Activated B cell treated with CpG ODN at 0.5 μM for 24 hours (primary cell): ENCODE results near the gene NUP205. TPM values are rescaled to one million over a fixed set of nuclear protein-coding genes. Genes with fewer than 3 reads are reported as not detected.

Source experiments
- ATAC-seq: fragments of 200-7000 bp; cut with Tn5 transposase; one replicate; pipeline ENCODE4 v1.10.0; 2021; ENCODE audit warnings: low read depth, mild to moderate bottlenecking, moderate library complexity
- CTCF ChIA-PET: fragments of 350-600 bp; sonication (Branson Sonifier 250); formaldehyde crosslinking; loops from one replicate; lab custom pipeline; 2021; ENCODE audit warnings: antibody characterized with exemption; lab: Charles Lee
- POLR2A ChIA-PET: fragments of 350-600 bp; sonication (Branson Sonifier 250); formaldehyde crosslinking; loops from one replicate; lab custom pipeline; 2021; ENCODE audit warnings: antibody characterized with exemption; lab: Charles Lee
- DNase-seq: peaks from one replicate; pipeline ENCODE4 v3.0.0; 2022
- H3K27ac Mint-ChIP-seq: one replicate; pipeline ENCODE4 v1.8.0; 2020; ENCODE audit warnings: mixed read lengths
- H3K27me3 Mint-ChIP-seq: one replicate; pipeline ENCODE4 v1.8.0; 2021; ENCODE audit warnings: mixed read lengths
- H3K36me3 Mint-ChIP-seq: one replicate; pipeline ENCODE4 v1.8.0; 2021; ENCODE audit warnings: low read depth, mixed read lengths
- H3K4me1 Mint-ChIP-seq: one replicate; pipeline ENCODE4 v1.8.0; 2021; ENCODE audit warnings: mixed read lengths
- H3K4me3 Mint-ChIP-seq: one replicate; pipeline ENCODE4 v1.8.0; 2020; ENCODE audit warnings: mild to moderate bottlenecking, mixed read lengths
- H3K9me3 Mint-ChIP-seq: one replicate; pipeline ENCODE4 v1.8.0; 2020; ENCODE audit warnings: mixed read lengths
- intact Hi-C: fragments of 100-400 bp; cut with micrococcal nuclease; formaldehyde crosslinking; loops from one replicate; pipeline ENCODE4 v1.15.1; 2024
- total RNA-seq: library from RNA; stranded (reverse); gene quantifications from 2 replicates; pipeline ENCODE4 v1.2.3, GENCODE V29; 2022
- TF ChIP-seq, protein P1 (sequence below): fragments of 200-600 bp; IDR thresholded peaks from one replicate; pipeline ENCODE4 v1.8.0; 2022; ENCODE audit warnings: antibody characterized with exemption, mild to moderate bottlenecking

Gene NUP205
- total RNA-seq, 1 donor from 2014 or later, result 84.1 TPM

GRCh38 chr7:135558337-135558767 lies 635 bp downstream of the NUP205 start:
- H3K4me1 Mint-ChIP-seq, result peaks cover 16% of the 10 kb centered on the region

GRCh38 chr7:135558881-135559280 lies 1.2 kb downstream of the NUP205 start:
- TF ChIP-seq, protein P1, sequence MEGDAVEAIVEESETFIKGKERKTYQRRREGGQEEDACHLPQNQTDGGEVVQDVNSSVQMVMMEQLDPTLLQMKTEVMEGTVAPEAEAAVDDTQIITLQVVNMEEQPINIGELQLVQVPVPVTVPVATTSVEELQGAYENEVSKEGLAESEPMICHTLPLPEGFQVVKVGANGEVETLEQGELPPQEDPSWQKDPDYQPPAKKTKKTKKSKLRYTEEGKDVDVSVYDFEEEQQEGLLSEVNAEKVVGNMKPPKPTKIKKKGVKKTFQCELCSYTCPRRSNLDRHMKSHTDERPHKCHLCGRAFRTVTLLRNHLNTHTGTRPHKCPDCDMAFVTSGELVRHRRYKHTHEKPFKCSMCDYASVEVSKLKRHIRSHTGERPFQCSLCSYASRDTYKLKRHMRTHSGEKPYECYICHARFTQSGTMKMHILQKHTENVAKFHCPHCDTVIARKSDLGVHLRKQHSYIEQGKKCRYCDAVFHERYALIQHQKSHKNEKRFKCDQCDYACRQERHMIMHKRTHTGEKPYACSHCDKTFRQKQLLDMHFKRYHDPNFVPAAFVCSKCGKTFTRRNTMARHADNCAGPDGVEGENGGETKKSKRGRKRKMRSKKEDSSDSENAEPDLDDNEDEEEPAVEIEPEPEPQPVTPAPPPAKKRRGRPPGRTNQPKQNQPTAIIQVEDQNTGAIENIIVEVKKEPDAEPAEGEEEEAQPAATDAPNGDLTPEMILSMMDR, result no peak
- intact Hi-C loops, result loop anchor here (1.0 to 5.0 kb wide), 12 partner anchors 16 to 1432 kb away; partner anchors contain the start of genes AGBL3, AKR1B1, BPGM and CYREN
- POLR2A ChIA-PET, result interaction anchor here (1.2 kb wide), 1 partner anchor 49 kb away, joined by 4 read pairs; the partner anchor contains the start of gene CNOT4
- H3K4me1 Mint-ChIP-seq, result peaks cover 16% of the 10 kb centered on the region
- CTCF ChIA-PET, result interaction anchor here (0.6 to 2.0 kb wide), 3 partner anchors 278 to 284 kb away, joined by 3 to 7 read pairs (median 3); no protein-coding TSS in a partner anchor
- H3K4me3 Mint-ChIP-seq, result no peak overlapping the region
- ATAC-seq, result no peak
- H3K27me3 Mint-ChIP-seq, result no peaks in the 10 kb centered on the region
- H3K27ac Mint-ChIP-seq, result no peak overlapping the region
- DNase-seq, result no peak
- peaks cover 11% of the 10 kb centered on the region for H3K36me3 Mint-ChIP-seq
- H3K9me3 Mint-ChIP-seq, result no peaks in the 10 kb centered on the region

More at GRCh38 chr7:135558337-135558767, 635 bp downstream of the NUP205 start:
- Mint-ChIP-seq H3K27me3 (no peaks in the 10 kb centered on the region), H3K36me3 (peaks cover 9% of the 10 kb centered on the region), H3K9me3 (no peaks in the 10 kb centered on the region), H3K4me3 (no peak overlapping the region), H3K27ac (no peak overlapping the region)
- peak; percentile 56 for ATAC-seq
- ChIA-PET CTCF (interaction anchor here (1.5 to 2.0 kb wide), 2 partner anchors 277 to 284 kb away, joined by 3 to 7 read pairs; no protein-coding TSS in a partner anchor), POLR2A (interaction anchor here (0.5 to 1.2 kb wide), 2 partner anchors 49 to 398 kb away, joined by 4 read pairs; partner anchors contain the start of gene CNOT4)
- TF ChIP-seq, protein P1, result peak; percentile 29
- intact Hi-C loops, result loop anchor here (1.0 to 5.0 kb wide), 12 partner anchors 16 to 1431 kb away; partner anchors contain the start of genes AGBL3, AKR1B1, BPGM and CYREN
- DNase-seq, result peak; percentile 46

DNA sequence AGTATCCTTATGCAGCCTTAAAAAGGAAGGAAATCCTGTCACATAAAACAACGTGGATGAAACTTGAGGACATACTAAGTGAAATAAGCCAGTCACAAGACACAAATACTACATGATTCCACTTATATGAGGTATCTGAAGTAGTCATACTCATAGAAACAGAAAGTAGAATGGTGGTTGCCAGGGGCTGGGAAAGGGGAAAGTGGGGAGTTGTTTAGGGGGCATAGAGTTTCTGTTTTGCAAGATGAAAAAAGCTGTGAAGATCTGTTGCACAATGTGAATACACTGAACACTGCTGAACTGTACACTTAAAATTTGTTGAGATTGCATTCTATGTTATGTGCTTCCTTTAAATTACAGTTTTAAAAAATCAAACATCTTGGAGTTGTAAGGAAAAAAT lies 2.9 kb downstream of the NUP205 start:
- Mint-ChIP-seq H3K27me3 (no peaks in the 10 kb centered on the region), H3K36me3 (peaks cover 14% of the 10 kb centered on the region), H3K27ac (no peak overlapping the region), H3K9me3 (no peaks in the 10 kb centered on the region), H3K4me3 (no peak overlapping the region), H3K4me1 (peaks cover 16% of the 10 kb centered on the region)
- ChIA-PET POLR2A (no interaction called here), CTCF (interaction anchor here (0.7 to 1.8 kb wide), 3 partner anchors 74 to 280 kb away, joined by 3 to 5 read pairs (median 4); no protein-coding TSS in a partner anchor)
- ATAC-seq, result no peak
- TF ChIP-seq, protein P1, result no peak
- DNase-seq, result no peak
- intact Hi-C loops, result no loop called here

GRCh38 chr7:135562720-135563119 lies 5.0 kb downstream of the NUP205 start:
- Mint-ChIP-seq H3K4me1 (peaks cover 20% of the 10 kb centered on the region), H3K36me3 (peaks cover 16% of the 10 kb centered on the region), H3K4me3 (no peak overlapping the region), H3K27ac (no peak overlapping the region), H3K27me3 (no peaks in the 10 kb centered on the region), H3K9me3 (no peaks in the 10 kb centered on the region)
- ChIA-PET CTCF (interaction anchor here (1.1 kb wide), 1 partner anchor 39 kb away, joined by 4 read pairs; no protein-coding TSS in a partner anchor), POLR2A (no interaction called here)
- DNase-seq (no peak), ATAC-seq (no peak)
- intact Hi-C loops, result no loop called here
- TF ChIP-seq, protein P1, result no peak

- H3K27me3 Mint-ChIP-seq, result no peaks in the 10 kb centered on the region
- DNase-seq (no peak), ATAC-seq (no peak)
- CTCF ChIA-PET, result interaction anchor here (1.5 kb wide), 1 partner anchor 291 kb away, joined by 3 read pairs; no protein-coding TSS in a partner anchor
- no peak overlapping the region for H3K4me3 Mint-ChIP-seq
- H3K4me1 Mint-ChIP-seq, result peaks cover 22% of the 10 kb centered on the region
- peaks cover 4% of the 10 kb centered on the region for H3K9me3 Mint-ChIP-seq
- intact Hi-C loops, result no loop called here
- peaks cover 49% of the 10 kb centered on the region for H3K36me3 Mint-ChIP-seq
- POLR2A ChIA-PET, result no interaction called here
- H3K27ac Mint-ChIP-seq, result no peak overlapping the region
- TF ChIP-seq, protein P1, result no peak
These were observed 14.1 kb downstream of the NUP205 start for GRCh38 chr7:135571834-135572233.
